Urinary bladder (tissue), 4 donors: ENCODE results near the gene MYBPC2. TPM values are rescaled to one million over a fixed set of nuclear protein-coding genes. Genes with fewer than 3 reads are reported as not detected.
"Not testable (repeated sequence)": the region's sequence is repeated elsewhere in the genome, so short reads cannot be mapped to it uniquely, and the experiment has no call there.

Source experiments
- DNase-seq: peaks from one replicate; pipeline ENCODE4 v3.0.0-alpha.2; 2015; ENCODE audit errors: extremely low spot score
- H3K27ac ChIP-seq: one replicate; pipeline ENCODE4 v1.5.1; 2013; ENCODE audit warnings: low read depth, mild to moderate bottlenecking, moderate library complexity
- H3K36me3 ChIP-seq: one replicate; pipeline ENCODE4 v1.6.1; 2013; ENCODE audit warnings: mild to moderate bottlenecking, moderate library complexity; ENCODE audit not compliant: insufficient read depth
- H3K4me1 ChIP-seq: one replicate; pipeline ENCODE4 v1.6.1; 2013; ENCODE audit warnings: mild to moderate bottlenecking, moderate library complexity; ENCODE audit not compliant: insufficient read depth
- H3K4me3 ChIP-seq: one replicate; pipeline ENCODE4 v1.5.1; 2013; ENCODE audit warnings: low read depth, low read length
- WGBS: extraction: QIAGEN DNeasy Blood & Tissue Kit; methylation state at CpG from one replicate; pipeline ENCODE4 v1.1.7; 2013; 5-methylcytosine and 5-hydroxymethylcytosine counted together
- polyA plus RNA-seq: library from polyadenylated mRNA; stranded (reverse); fragments of 200-250 nt; gene quantifications from one replicate; pipeline ENCODE4 v1.2.3, GENCODE V29; 2013
- total RNA-seq: library from RNA; depleted of rRNA; stranded (reverse); fragments of >200 nt; gene quantifications from one replicate; pipeline ENCODE4 v1.2.3, GENCODE V29; 2014
- donor health status: healthy with polysubstance abuse.
- donor health status: healthy.

MYBPC2 gene
- total RNA-seq (0.69 TPM), polyA plus RNA-seq (0.14 TPM)

GRCh38 chr19:50432221-50433028 is at the start of gene MYBPC2:
Gene MYBPC2, plus strand, starts transcription at chr19:50432892. Its CDS starts 62 bp downstream, at chr19:50432954.
- no peak within 1 kb of the TSS for H3K27ac ChIP-seq
- H3K4me3 ChIP-seq = peak within 1 kb of the TSS; percentile 52
- no peaks in the 10 kb centered on the region for H3K36me3 ChIP-seq
- no peaks in the 10 kb centered on the region for H3K4me1 ChIP-seq
- no peak for DNase-seq
- 1% methylated on average over 40 of the region's 40 CpGs for WGBS

DNA sequence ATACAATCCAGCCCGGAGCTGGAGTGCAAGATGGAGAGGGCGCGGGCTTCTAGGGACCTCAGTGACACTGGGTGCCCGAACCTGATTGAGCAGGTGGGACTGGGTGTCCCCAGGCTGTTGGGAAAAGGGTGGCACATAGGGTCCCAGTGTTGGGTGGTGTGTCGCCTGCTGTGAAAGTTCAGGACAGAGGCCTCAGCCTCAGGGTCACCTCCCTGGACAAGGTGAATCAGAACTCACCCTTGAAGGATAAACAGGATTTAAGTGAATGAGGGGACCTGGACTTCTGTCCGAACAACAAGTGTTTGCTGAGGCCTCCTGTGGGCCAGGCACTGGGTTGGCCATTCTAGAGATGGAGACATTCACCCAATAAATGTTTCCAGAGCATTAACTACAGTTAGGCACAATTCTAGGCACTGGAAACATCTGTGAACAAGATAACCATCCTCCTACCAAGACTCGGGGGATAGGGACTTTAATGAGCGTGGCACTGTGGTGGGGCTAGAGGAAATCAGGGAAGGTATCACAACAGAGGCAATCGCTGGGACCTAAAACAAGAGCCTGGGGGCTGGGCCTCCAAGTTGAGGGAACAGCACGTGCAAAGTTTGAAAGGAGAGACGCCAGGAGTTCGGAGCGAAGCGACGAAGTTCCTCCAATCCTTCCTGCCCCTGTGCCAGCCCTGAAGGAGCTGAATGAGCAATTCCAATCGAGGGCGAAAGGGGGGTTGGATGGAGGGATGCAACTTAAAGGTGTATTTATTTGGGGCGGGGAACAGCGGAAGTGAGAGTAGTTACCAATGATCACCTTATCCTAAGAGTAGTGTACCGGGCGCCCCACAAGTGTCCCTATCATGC is 49.5 kb upstream of the MYBPC2 start:
- H3K4me1 ChIP-seq = no peaks in the 10 kb centered on the region
- peak; percentile 15 for DNase-seq
- 42% methylated on average over 21 of the region's 21 CpGs for WGBS
- peak overlapping the region; percentile 73 for H3K27ac ChIP-seq
- peaks cover 6% of the 10 kb centered on the region for H3K36me3 ChIP-seq
- H3K4me3 ChIP-seq = peak overlapping the region; percentile 68

- peak within 1 kb of the TSS; percentile 73 for H3K27ac ChIP-seq
- peak within 1 kb of the TSS; percentile 68 for H3K4me3 ChIP-seq
- no peaks in the 10 kb centered on the region for H3K4me1 ChIP-seq
- H3K36me3 ChIP-seq = peaks cover 4% of the 10 kb centered on the region
- under 1% methylated on average over 78 of the region's 78 CpGs for WGBS
- peak; percentile 93 for DNase-seq
Observed at GRCh38 chr19:50383852-50384684, 48.6 kb upstream of the MYBPC2 start, which contains the start of gene POLD1. Gene POLD1, plus strand, starts transcription at chr19:50384347. Its CDS starts 14,505 bp downstream, at chr19:50398852.

DNA sequence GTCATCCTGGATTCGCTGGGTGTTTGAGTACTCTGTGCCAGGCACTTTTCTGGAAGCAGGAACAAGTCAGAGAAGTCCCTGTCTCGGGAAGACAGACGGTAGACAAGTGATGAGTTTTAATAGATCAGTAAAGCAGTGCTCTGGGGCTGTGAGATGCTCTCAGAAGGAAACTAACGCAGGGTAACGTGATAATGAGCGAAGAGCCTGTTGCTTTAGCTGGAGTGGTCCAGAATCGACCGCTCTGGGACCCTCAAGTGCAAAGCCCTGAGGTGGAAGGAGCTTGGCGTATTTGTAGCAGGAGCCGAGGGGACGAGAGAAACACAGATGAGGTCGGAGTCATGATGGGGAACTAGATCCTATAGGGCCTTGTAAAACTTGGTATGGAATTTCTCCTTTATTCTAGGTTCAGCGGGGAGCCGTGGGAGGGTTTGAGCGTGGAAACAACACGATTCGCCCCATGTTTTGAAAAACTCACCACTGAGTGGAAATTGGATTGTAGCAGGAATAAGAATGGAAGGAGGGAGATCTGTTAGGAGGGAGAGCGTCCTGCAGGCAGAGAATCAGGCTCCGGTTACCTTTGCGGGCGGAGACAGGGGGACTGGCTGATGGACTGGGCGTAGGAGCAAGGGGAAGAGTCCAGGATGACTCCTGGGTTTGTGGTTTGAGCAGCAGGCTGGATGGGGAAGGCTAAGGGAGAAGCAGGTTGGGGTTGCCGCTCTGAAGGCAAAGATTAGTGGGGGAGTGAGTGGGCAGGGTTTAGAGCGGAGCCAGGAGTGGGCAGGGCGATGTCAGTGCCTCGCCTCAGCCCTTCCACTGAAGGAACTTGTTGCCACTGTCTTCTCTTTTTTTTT is 47.8 kb upstream of the MYBPC2 start:
- Histone ChIP-seq H3K4me3 (peak overlapping the region; percentile 68), H3K27ac (no peak overlapping the region), H3K4me1 (no peaks in the 10 kb centered on the region), H3K36me3 (peaks cover 4% of the 10 kb centered on the region)
- DNase-seq = no peak
- 12% methylated on average over 26 of the region's 26 CpGs for WGBS

- WGBS = 86% methylated on average over 21 of the region's 21 CpGs
- H3K27ac ChIP-seq = no peak overlapping the region
- H3K4me1 ChIP-seq = no peaks in the 10 kb centered on the region
- no peak overlapping the region for H3K4me3 ChIP-seq
- no peak for DNase-seq
- peaks cover under 1% of the 10 kb centered on the region for H3K36me3 ChIP-seq
Observed at GRCh38 chr19:50387176-50387867, 45.4 kb upstream of the MYBPC2 start.

GRCh38 chr19:50387868-50388245 is 44.8 kb upstream of the MYBPC2 start:
- no peak for DNase-seq
- H3K4me3 ChIP-seq = no peak overlapping the region
- H3K4me1 ChIP-seq = no peaks in the 10 kb centered on the region
- WGBS = 93% methylated on average over 8 of the region's 8 CpGs
- no peaks in the 10 kb centered on the region for H3K36me3 ChIP-seq
- H3K27ac ChIP-seq = no peak overlapping the region

DNA sequence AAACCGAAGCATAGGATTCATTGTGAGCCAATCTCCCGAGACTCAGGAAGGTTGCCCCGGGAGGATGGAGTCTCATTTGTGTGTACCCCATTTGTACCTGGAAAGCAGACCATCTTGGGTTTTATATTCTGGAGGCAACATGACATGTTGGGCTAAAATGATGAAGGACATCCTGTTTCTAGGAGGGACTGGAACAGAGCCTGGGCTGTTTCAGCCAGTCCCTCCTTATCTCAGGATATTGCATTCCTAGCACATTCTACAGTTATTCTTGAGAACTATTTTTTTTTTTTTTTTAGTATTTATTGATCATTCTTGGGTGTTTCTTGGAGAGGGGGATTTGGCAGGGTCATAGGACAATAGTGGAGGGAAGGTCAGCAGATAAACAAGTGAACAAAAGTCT is 42.4 kb upstream of the MYBPC2 start:
- WGBS = 94% methylated on average over 3 of the region's 3 CpGs

DNA sequence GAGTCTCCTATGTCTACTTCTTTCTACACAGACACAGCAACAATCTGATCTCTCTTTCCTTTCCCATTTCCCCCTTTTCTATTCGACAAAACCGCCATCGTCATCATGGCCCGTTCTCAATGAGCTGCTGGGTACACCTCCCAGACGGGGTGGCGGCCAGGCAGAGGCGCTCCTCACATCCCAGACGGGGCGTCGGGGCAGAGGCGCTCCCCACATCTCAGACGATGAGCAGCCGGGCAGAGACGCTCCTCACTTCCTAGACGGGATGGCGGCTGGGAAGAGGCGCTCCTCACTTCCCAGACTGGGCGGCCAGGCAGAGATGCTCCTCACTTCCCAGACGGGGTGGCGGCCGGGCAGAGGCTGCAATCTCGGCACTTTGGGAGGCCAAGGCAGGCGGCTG is 41.7 kb upstream of the MYBPC2 start:
- WGBS = 97% methylated on average over 22 of the region's 23 CpGs
- H3K27ac ChIP-seq, H3K36me3 ChIP-seq, H3K4me3 ChIP-seq, DNase-seq, H3K4me1 ChIP-seq: not testable (repeated sequence)

More for the DNA sequence above, 42.4 kb upstream of the MYBPC2 start:
- H3K4me3 ChIP-seq, H3K4me1 ChIP-seq, H3K36me3 ChIP-seq, DNase-seq, H3K27ac ChIP-seq: not testable (repeated sequence)

DNA sequence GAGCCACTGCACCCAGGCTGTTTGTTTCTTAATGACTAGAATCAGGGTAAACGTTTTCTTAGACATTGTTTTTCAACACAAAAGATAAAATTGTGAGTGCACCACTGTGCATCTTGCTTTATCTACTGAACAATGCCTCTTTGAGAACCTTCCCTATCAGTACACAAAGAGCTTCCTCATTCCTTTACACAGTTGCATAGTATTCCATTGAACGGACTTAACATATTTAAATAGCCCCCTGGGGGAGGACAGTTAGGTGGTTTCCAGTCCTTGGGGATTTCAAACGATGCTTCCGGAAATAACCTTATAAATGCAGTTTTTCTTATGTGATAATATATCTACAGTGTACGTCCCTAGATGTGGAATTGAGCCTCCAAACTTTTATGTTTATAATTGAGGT is 39.9 kb upstream of the MYBPC2 start:
- WGBS = 94% methylated on average over 5 of the region's 5 CpGs
- no peak for DNase-seq
- Histone ChIP-seq H3K27ac (no peak overlapping the region), H3K36me3 (no peaks in the 10 kb centered on the region), H3K4me3 (no peak overlapping the region), H3K4me1 (no peaks in the 10 kb centered on the region)

DNA sequence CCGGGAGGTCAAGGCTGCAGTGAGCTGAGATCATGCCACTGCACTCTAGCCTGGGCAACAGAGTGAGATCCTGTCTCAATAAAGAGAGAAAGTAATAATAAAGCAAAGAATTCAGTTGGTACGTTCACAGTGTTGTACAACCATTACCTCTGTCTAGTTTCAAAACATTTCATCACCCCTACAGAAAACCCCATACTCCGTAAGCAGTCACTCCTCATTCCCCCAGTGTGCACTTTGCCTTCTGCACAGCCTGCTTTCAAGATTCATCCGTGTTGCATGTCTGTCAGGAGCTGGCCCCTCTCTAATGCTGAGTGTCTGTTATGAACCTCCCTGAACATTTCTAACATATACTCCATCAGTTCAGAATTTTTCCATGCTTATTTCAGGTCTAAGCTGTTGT is 39.1 kb upstream of the MYBPC2 start:
- no peak for DNase-seq
- H3K36me3 ChIP-seq = no peaks in the 10 kb centered on the region
- no peak overlapping the region for H3K4me3 ChIP-seq
- no peak overlapping the region for H3K27ac ChIP-seq
- H3K4me1 ChIP-seq = no peaks in the 10 kb centered on the region
- 93% methylated on average over 4 of the region's 4 CpGs for WGBS

DNA sequence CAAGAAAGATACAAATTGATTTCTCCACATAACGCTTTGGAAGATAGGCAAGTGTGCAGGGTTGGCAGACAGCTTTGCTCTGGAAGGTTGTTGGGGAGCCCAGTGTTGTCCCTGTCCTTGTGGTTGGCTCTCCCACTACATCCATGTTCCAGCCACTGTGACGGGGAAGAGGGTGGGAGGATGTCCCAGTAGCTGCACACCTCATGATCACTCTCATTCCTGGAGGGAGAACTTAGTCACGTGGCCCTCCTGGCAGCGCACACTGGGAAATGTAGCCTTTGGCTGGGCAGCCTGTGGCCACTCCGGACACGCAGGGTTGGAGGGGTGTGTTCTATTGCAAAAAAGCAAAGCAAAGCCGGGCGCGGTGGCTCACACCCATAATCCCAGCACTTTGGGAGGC is 38.7 kb upstream of the MYBPC2 start:
- DNase-seq = no peak
- Histone ChIP-seq H3K27ac (no peak overlapping the region), H3K4me3 (no peak overlapping the region), H3K4me1 (no peaks in the 10 kb centered on the region), H3K36me3 (no peaks in the 10 kb centered on the region)
- 97% methylated on average over 9 of the region's 9 CpGs for WGBS

DNA sequence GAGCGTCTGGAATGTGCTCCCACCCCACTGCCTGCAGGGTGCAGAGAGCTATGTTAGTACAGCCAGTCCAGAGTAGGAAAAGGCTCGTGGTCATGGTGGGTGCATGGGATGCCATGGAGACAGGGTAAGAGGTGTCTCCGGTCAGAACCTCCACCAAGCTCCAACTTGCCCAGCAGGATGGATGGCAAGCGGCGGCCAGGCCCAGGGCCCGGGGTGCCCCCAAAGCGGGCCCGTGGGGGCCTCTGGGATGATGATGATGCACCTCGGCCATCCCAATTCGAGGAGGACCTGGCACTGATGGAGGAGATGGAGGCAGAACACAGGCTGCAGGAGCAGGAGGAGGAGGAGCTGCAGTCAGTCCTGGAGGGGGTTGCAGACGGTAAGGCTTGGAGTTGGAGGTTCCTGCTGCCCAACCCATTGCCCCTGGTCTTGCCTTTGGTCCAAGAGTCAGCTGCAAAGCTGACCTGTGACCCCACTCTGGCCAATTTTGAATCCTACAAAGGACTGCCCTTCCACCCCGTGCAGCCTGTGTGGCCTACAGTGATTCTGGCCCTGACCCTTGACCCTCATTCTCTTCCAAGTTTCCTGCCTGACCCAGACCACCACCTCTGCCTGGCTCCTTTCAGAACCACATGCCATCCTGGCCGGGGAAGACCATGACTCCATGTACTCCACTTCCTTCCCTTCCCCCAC is 33.9 kb upstream of the MYBPC2 start:
- WGBS = 94% methylated on average over 13 of the region's 13 CpGs

More for the DNA sequence above, 33.9 kb upstream of the MYBPC2 start:
- DNase-seq = no peak
- H3K36me3 ChIP-seq = no peaks in the 10 kb centered on the region
- H3K4me3 ChIP-seq = no peak overlapping the region
- no peaks in the 10 kb centered on the region for H3K4me1 ChIP-seq
- H3K27ac ChIP-seq = no peak overlapping the region
